GM21390 (cell line): Measurements from ENCODE around the gene ZNF329.

ENCODE experiments used
- ATAC-seq: cut with Tn5 transposase; IDR thresholded peaks from one replicate; pipeline ENCODE4 v1.9.1; 2021; ENCODE audit not compliant: unreplicated experiment

ZNF329 gene

GRCh38 chr19:58118979-58119733 is 31.4 kb downstream of the ZNF329 start:
- ATAC-seq = no peak

DNA sequence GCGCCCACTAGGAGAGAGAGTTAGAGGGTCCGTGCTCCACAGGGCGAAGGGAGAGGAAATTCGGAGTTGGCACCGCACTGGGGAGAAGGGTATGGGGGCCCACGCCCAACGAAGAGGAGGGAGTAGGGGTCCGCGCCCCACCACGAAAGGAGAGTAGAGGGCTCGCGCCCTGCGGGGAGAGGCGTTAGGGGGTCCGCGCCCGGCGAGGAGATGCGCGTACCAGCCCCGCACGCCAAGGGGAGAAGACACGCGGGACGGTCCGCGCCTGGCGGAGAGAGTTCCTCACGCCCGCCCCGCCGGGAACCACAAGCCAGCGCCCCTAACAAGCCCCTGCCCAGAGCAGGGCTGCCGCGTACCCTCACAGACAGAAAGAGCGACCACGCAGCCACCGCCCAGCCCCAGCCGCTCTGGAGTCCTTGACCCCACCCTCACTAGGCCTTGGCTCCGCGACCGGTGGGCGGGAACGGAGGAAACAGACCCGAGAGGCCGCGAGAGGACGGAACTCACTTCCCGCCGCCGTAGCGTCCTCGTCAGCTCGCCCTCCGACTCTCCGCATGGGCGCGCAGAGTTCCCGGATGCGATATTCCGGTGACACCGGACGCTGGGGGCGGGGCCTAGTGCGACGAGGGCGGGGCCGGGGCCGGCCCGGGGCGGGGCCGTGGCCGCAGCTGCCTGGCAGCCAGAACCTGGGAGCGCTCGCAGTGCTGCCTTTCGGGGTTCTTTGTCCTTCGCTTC is 32.6 kb downstream of the ZNF329 start:
- ATAC-seq = no peak

- no peak for ATAC-seq
Observed at GRCh38 chr19:58108546-58108817, 42.1 kb downstream of the ZNF329 start.

DNA sequence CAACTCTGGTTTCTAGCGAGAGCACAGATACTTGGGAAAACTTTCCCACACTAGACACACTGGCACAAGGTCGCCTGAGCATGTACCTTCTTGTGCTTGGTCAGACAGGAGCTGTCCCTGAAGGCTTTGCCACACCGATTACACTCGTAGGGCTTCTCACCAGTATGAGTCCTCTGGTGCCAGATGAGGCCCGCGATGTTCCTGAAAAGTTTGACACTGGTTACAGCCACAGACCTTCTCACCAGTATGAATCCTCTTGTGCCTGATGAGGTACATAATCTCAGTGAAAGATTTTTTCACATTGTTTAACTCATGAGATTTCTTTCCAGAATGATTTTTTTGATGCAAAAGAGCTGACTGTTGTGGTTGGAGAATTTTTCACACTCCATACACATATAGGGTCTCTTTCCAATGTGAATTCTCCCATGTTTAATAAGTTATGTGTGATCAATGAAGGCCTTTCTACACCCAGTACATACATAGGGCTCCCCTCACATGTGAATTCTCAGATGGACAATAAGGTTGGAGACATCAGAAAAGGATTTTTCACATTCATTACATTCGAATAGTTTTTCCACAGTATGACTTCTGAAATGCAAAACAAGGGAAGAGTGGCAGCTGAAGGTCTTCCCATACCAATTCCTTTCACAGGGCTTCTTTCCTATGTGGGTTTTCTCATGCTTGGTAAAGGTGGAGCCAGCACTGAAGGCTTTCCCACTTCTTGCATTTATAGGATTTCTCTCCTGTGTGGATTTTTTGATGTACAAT is 42.6 kb downstream of the ZNF329 start:
- ATAC-seq = no peak

- ATAC-seq = no peak
Observed at GRCh38 chr19:58098682-58098998, 51.9 kb downstream of the ZNF329 start.

GRCh38 chr19:58097781-58098681 is 52.6 kb downstream of the ZNF329 start, which contains the start of gene ZSCAN18:
Gene ZSCAN18 (minus strand): TSS chr19:58098231. CDS start chr19:58090267, 7,964 bp downstream.
- peak; percentile 54 for ATAC-seq

DNA sequence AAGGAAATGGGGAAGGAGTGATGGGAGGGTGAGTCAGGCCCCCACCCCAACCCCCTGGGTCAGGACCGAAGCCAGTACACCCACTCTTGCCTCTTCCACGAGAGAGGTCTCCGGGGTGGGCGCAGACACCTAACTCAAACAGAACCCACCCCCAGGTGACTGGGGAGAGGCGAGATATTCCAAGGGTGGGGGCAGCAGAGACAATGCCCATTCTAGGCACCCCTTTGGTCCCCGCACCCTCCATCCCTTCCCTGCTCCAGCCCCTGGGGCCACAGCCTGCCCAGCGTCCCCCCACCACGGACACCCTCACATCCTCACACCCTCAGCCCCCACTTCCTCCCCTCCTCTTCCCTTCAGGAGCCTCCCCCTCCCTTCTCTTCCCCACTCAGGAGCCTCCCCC is 53.2 kb downstream of the ZNF329 start:
- ATAC-seq = no peak

- ATAC-seq = no peak
Observed at GRCh38 chr19:58096884-58097283, 53.7 kb downstream of the ZNF329 start.

- ATAC-seq = no peak
Observed at GRCh38 chr19:58095328-58095727, 55.3 kb downstream of the ZNF329 start.

DNA sequence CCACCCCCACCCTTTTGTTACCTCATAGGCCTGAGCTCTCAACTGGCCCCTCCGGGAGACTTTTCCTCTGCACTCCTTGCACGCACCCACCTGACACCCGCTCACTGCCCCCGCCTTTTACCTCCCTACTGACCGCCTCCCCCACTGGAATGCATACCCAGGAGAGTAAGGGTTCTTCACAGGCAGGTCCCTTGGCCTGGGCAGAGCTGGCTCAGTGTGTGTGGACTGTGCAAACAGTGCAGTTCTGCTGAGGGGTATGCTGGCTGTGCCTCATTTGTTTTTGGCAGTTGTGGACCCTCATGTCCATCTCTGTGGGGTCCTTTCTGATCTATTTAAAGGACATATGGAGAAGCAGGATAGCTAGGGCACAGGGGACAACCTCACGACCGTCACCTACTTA is 57.5 kb downstream of the ZNF329 start:
- no peak for ATAC-seq

DNA sequence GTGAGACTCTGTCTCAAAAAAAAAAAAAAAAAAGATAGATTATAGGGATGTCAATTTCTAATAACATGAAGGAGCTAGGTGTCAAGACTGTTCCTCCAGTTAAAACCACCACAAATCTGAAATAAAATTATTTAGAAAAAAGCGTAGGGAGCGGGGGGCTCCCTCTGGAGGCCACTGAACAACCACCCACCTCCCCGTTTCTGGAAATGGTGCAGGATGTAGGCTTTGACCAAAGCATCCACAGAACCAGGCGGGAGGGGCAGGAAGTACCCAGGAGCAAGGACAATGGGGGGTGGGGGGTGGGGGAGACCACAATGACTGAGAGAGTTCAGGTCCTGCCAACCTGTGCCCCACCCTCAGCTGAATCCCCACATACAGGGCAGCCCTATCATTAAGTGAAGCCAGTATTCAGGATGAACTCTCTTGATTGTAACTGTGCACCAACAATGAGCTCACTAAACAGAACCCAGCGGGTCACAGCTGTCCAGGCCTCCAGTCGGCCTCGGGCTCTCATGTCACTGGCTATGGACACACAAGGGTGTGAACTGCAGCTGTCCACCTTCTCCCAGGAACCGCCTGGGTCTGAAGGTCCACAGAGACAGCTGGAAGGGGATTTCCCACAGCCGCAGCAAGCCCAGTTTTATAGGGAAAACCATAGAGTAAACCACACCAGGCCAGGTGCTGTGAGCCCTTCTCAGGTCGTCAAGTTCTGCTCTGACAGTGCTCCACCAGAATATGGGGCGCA is 59.2 kb downstream of the ZNF329 start:
- no peak for ATAC-seq

DNA sequence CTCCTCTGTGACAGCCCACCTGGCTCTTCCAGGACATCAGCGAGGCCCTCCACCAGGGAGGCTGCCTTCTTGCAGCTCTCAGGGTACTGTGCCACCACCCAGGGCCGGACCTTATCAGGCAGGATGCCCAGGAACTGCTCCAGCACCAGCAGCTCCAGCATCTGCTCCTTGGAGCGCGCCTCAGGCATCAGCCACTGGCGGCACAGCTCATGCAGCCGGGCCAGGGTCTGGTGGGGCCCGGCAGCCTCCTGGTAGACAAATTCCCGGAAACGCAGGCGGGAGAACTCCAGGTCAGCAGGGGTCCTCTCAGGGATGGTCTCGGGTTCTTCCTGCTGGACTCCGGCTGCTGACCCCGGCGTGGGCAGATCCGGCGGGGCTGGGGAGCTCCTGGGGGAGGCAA is 60.7 kb downstream of the ZNF329 start:
- no peak for ATAC-seq

DNA sequence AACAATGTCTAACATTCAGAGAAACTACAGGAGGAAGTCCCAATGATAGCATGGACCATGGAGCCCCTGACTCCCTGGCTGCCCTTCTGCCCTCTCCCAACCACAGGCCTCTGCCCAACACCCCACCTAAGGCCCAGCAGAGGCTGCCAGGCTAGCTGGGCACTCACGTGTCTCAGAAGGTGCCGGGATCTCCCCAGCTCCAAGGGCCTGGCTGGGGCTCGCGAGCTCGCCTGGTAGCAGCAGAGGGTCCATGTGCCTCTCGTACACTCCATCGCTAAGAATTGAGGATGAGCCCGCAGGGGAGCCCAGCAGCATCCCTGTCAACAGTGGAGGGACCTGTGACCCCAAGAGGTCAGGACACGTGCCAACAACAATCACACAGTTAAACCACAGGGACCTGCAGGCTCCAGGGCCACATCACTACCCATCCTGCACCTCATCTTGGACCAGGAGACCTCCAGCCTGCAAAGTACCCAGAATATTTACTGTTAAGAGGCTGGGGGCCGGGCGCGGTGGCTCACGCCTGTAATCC is 62.0 kb downstream of the ZNF329 start:
- no peak for ATAC-seq

DNA sequence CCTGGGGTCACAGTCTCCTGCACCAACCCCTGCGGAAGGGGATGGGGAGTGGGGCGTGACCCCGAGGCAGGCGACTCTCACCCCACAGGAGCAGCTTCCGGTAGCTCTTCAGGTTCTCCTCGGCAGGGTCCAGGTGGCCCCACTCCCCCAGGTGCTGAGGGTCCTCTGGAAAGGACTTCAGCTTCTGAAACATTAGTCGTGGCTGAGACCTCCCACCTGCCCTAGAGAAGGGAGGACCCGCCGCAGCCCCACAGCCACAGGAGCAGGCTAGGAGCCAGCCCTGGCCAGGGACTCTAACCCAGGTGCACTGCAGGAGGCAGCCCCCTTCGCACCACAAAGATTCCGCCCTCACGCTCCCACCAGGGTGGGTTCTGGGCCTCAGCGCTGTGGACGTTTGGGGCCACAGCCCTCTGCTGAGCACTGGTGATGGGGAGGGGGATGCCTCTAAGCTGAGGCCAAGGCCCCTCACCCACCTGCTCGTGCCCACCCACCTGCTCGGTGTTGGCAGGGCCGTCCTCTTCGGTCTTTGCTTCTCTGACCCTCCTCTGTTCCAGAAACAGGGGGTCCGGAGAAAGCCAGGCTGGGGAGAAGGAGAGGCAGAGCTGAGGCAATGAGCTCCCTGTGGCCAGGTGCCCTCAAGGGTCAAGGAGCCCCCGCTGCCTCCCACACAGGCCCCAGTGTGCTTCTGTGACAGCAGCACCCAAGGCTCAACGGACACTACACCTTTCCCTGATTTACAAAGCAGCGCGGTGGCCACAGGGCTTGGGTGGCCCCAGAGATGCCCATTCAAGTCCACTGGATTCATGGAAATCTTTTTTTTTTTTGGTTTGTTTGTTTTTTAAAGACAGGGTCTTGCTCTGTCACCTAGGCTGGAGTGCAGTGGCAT is 63.5 kb downstream of the ZNF329 start:
- ATAC-seq = no peak

GRCh38 chr19:58085348-58085875 is 65.2 kb downstream of the ZNF329 start:
- ATAC-seq = no peak

DNA sequence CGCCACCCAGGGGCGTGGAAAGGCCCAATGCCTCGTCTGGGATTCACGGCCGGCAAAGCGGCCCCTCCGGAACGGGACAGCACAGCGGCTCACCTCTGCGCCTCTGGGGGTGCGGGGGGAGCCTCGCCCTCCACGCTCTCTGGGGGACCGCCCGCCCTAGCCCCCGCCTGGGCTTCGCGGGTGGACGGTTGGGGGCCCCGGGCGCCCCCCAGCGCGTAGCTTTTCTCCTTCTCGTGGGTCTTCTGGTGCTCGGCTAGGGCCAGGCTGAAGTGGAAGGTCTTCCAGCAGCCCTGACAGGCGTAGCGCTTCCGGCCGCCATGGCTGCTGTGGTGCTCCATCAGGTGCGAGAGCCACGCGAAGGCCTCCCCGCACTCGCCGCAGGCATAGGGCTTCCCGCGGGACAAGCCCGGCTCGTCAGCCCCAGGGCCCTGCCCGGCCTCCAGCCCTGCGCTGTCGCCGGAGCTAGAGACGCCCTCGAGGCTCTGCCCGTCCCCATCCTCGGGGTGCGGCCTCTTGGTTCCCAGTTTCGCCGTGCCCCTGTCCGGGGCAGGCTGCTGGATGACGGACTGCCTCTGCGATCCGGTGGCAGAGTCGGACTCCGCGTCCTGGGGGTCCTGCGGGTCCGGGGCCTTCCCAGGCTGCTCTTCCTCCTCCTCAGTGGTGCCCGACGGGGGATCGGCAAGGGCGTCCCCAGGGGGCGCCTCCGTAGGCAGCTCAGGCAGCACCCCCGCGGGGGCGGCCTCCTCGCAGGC is 65.8 kb downstream of the ZNF329 start:
- no peak for ATAC-seq

DNA sequence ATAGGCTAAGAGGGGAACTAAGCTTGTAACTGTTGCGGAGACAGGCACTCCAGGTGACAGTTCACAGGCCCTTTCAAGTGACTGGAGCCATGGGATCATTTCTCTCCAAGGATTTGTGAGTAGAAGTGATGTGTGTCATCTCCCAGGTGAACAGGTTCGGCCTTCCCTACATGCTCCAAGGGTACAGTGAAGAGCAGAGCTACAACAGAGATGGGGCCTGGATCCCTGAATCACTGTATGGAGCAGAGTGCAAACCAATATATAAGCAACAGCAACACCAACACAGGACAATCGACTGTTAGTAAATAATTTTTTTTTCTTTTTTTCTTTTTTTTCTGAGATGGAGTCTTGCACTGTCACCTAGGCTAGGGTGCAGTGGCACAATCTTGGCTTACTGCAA is 67.6 kb downstream of the ZNF329 start:
- ATAC-seq = no peak

DNA sequence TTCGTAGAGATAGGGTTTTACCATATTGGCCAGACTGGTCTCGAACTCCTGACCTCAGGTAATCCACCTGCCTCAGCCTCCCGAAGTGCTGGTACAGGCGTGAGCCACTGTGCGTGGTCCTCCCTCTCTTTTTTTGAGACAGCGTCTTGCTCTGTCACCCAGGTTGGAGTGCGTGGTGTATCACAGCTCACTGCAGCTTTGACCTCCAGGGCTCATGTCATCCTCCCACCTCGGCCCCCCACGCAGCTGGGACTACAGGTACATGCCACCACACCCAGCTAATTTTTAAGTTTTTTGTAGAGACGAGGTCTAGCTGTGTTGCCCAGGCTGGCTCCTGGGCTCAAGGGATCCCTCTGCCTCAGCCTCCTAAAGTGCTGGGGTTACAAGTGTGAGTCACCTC is 70.8 kb downstream of the ZNF329 start:
- no peak for ATAC-seq
